ENCODE results near the gene TLCD1.

DNA sequence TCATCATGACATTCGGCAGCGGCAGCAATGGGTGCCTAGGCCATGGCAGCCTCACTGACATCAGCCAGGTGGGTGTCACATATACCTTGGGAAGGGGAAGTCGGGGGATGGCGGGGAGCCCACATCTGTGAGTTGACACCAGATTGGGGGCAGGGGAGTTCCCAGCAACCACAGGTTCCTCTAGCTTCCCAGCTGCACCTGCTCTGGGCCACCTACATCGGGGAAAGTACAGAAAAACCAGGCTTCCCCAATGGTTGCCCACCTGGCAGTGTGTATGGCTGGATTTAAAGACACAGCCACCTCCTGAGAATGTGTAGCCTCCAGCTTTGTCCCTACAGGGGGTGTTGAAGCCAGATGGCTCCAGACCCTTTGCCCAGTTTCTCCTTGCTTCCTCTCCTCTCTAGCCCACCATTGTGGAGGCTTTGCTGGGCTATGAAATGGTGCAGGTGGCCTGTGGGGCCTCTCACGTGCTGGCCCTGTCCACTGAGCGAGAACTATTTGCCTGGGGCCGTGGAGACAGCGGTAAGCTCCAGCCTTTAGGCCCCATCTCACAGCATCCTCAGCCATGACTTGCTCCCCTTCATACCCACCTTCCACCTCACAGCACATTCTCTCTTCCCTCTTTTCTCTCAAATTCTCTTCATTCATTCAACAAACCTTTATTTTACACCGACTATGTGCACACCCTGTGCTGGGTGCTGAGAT lies 12.8 kb upstream of the TLCD1 start:
- no peak for TF ChIP-seq EZH2phosphoT487 (conservative IDR thresholded peaks at IDR 0.05; ENCODE audit: low read length)
- TF ChIP-seq, protein P1, sequence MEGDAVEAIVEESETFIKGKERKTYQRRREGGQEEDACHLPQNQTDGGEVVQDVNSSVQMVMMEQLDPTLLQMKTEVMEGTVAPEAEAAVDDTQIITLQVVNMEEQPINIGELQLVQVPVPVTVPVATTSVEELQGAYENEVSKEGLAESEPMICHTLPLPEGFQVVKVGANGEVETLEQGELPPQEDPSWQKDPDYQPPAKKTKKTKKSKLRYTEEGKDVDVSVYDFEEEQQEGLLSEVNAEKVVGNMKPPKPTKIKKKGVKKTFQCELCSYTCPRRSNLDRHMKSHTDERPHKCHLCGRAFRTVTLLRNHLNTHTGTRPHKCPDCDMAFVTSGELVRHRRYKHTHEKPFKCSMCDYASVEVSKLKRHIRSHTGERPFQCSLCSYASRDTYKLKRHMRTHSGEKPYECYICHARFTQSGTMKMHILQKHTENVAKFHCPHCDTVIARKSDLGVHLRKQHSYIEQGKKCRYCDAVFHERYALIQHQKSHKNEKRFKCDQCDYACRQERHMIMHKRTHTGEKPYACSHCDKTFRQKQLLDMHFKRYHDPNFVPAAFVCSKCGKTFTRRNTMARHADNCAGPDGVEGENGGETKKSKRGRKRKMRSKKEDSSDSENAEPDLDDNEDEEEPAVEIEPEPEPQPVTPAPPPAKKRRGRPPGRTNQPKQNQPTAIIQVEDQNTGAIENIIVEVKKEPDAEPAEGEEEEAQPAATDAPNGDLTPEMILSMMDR (IDR thresholded peaks at IDR 0.05; ENCODE audit: insufficient read depth, low read length, poor library complexity, severe bottlenecking): no peak
